K562 (cell line): ENCODE measurements around the gene LUZP1. TPM values are rescaled to one million over a fixed set of nuclear protein-coding genes. Genes with fewer than 3 reads are reported as not detected.

Experiments used
- ATAC-seq: fragments of 200-7000 bp; cut with Tn5 transposase; 3 replicates; pipeline ENCODE4 v1.9.1; 2020; ENCODE audit warnings: moderate library complexity
- BruUV-seq: library from RNA; stranded (reverse); fragments of 400-500 nt; replicated peaks from 2 replicates; lab custom pipeline; 2021; lab: Mats Ljungman, UMichigan
- CTCF ChIA-PET: fragments of 300-600 bp; formaldehyde crosslinking; extraction: SDS; loops from one replicate; lab custom pipeline; 2021; ENCODE audit warnings: low intra/inter-chr PET ratio; lab: Yijun Ruan, JAX
- POLR2A ChIA-PET: fragments of 300-600, 350-650 bp; sonication (Branson Sonifier 250); formaldehyde crosslinking; extraction: SDS; loops from one replicate; lab custom pipeline; 2021; ENCODE audit warnings: antibody characterized with exemption, inconsistent platforms; lab: Yijun Ruan, JAX
- DNase-seq, 4 experiments: peaks; one replicate each; pipeline versions ENCODE4 v3.0.0 to v3.0.0-alpha.2; 2011 to 2018; ENCODE audit warnings: low spot score in 3 of 4, mixed read lengths in 3 of 4; ENCODE audit errors: extremely low read depth in 1 of 4
- FAIRE-seq: peaks from 2 replicates; lab custom pipeline; 2011; peaks lifted over from hg19 to GRCh38; lab: Jason Lieb, UNC
- H2AFZ ChIP-seq: 2 replicates; pipeline ENCODE4 v1.6.0; 2011; ENCODE audit warnings: low read depth, low read length, control low read depth, inconsistent platforms
- H3K27ac ChIP-seq: fragments of 200-600 bp; 3 replicates; pipeline ENCODE4 v1.8.0; 2011; ENCODE audit warnings: low read depth, mild to moderate bottlenecking, control low read depth, inconsistent platforms, low read length, moderate library complexity, mixed read lengths; ENCODE audit errors: extremely low read depth
- H3K27me3 ChIP-seq, 2 experiments: fragments of 300-600 bp in 1 of 2; 2 replicates in 1 of 2; 3 replicates in 1 of 2; pipeline versions ENCODE4 v1.6.0 to v1.8.0; 2011; ENCODE audit warnings: inconsistent platforms in 2 of 2, low read length in 2 of 2, mild to moderate bottlenecking in 1 of 2, mixed read lengths in 1 of 2, moderate library complexity in 1 of 2; ENCODE audit not compliant: control insufficient read depth in 2 of 2, insufficient read depth in 2 of 2
- H3K36me3 ChIP-seq: fragments of 300-600 bp; 3 replicates; pipeline ENCODE4 v1.8.0; 2011; ENCODE audit warnings: mild to moderate bottlenecking, low read length, inconsistent platforms; ENCODE audit not compliant: control insufficient read depth, insufficient read depth
- H3K4me1 ChIP-seq, 2 experiments: fragments of 200-600 bp in 1 of 2; replicated peaks in 1 of 2; 2 replicates in 1 of 2; 3 replicates in 1 of 2; pipeline versions ENCODE4 v1.5.1 to v1.8.0; 2011; ENCODE audit warnings: inconsistent platforms in 2 of 2, low read length in 2 of 2, mild to moderate bottlenecking in 1 of 2, mixed read lengths in 1 of 2, moderate library complexity in 1 of 2; ENCODE audit not compliant: control insufficient read depth in 2 of 2, insufficient read depth in 2 of 2
- H3K4me2 ChIP-seq: 2 replicates; pipeline ENCODE4 v1.6.1; 2011; ENCODE audit warnings: low read length, control low read depth, inconsistent platforms, mixed read lengths; ENCODE audit not compliant: insufficient read depth
- H3K4me3 ChIP-seq: fragments of 200-600 bp; sonication (generic), shearing (Covaris generic); 2 replicates; pipeline ENCODE4 v1.5.1; 2016; ENCODE audit warnings: control low read depth, inconsistent platforms
- H3K79me2 ChIP-seq: fragments of 200-600 bp; 3 replicates; pipeline ENCODE4 v1.8.0; 2011; ENCODE audit warnings: low read length, inconsistent platforms; ENCODE audit not compliant: control insufficient read depth, insufficient read depth
- H3K9ac ChIP-seq, 2 experiments: 2 replicates each; pipeline versions ENCODE4 v1.6.0 to v1.6.1; 2011; ENCODE audit warnings: low read depth in 2 of 2, low read length in 2 of 2, control low read depth in 1 of 2, inconsistent platforms in 1 of 2, mild to moderate bottlenecking in 1 of 2, mixed read lengths in 1 of 2; ENCODE audit not compliant: insufficient read depth in 1 of 2
- H3K9me1 ChIP-seq: one replicate; pipeline ENCODE4 v1.6.0; 2011; ENCODE audit warnings: inconsistent platforms, mild to moderate bottlenecking, low read length, moderate library complexity; ENCODE audit not compliant: control insufficient read depth, insufficient read depth
- H3K9me3 ChIP-seq: replicated peaks from 2 replicates; pipeline ENCODE4 v1.5.1; 2011; ENCODE audit warnings: low read depth, low read length, inconsistent platforms; ENCODE audit not compliant: control insufficient read depth, insufficient read depth
- H4K20me1 ChIP-seq: replicated peaks from 2 replicates; pipeline ENCODE4 v1.6.1; 2011; ENCODE audit warnings: low read length, inconsistent platforms, mixed read lengths; ENCODE audit not compliant: control insufficient read depth, insufficient read depth
- ETV1 ChIP-seq: fragments of 450-650 bp; conservative IDR thresholded peaks from 2 replicates; pipeline ENCODE4 v1.6.1; 2016; ENCODE audit warnings: missing genetic modification characterization, control low read depth, low read depth, missing compliant biosample characterization
- FOSL1 ChIP-seq: fragments of 200-800 bp; sonication (Bioruptor generic); conservative IDR thresholded peaks from 2 replicates; pipeline ENCODE4 v1.6.1; 2016; ENCODE audit warnings: missing genetic modification characterization, missing compliant biosample characterization
- FOXA3 ChIP-seq, 2 experiments: fragments of 450-650 bp in 1 of 2; sonication (generic) in 1 of 2; formaldehyde crosslinking; IDR thresholded peaks in 1 of 2; conservative IDR thresholded peaks in 1 of 2; 2 replicates each; pipeline versions ENCODE4 v1.4.0 to v1.8.0; 2020 to 2022; ENCODE audit warnings: mild to moderate bottlenecking in 2 of 2, missing genetic modification reagents in 1 of 2
- GABPA ChIP-seq: fragments of 200-800 bp; sonication (Bioruptor generic); conservative IDR thresholded peaks from 2 replicates; pipeline ENCODE4 v1.6.1; 2016; ENCODE audit warnings: low read depth, missing genetic modification characterization, missing compliant biosample characterization
- MYC ChIP-seq, 2 experiments: fragments of 250-450 bp in 1 of 2; sonication (Bioruptor Pico) in 1 of 2; IDR thresholded peaks; 2 replicates each; pipeline versions ENCODE4 v1.5.1 to v1.6.1; 2012 to 2021; ENCODE audit warnings: low read depth in 2 of 2, borderline replicate concordance in 1 of 2, improper control_type of control experiment in 1 of 2, low read length in 1 of 2, mild to moderate bottlenecking in 1 of 2, moderate library complexity in 1 of 2
- POLR2H ChIP-seq: IDR thresholded peaks from 2 replicates; pipeline ENCODE4 v1.6.1; 2016; ENCODE audit warnings: missing genetic modification characterization, low read depth, mild to moderate bottlenecking, control low read depth, missing compliant biosample characterization, moderate library complexity
- SMARCB1 ChIP-seq: IDR thresholded peaks from 2 replicates; pipeline ENCODE4 v1.6.1; 2011; ENCODE audit warnings: improper control_type of control experiment, low read depth; ENCODE audit not compliant: insufficient read length
- ZNF282 ChIP-seq: sonication (generic); formaldehyde crosslinking; IDR thresholded peaks from 2 replicates; pipeline ENCODE4 v1.8.1; 2023; ENCODE audit warnings: missing genetic modification reagents
- WGBS: fragments of 100-300 bp; shearing (Covaris generic); methylation state at CpG from one replicate; pipeline ENCODE4 v1.1.6; 2016; ENCODE audit warnings: low coverage, mixed read lengths; ENCODE audit not compliant: insufficient coverage; ENCODE audit errors: missing lambda C conversion rate; 5-methylcytosine and 5-hydroxymethylcytosine counted together
- in situ Hi-C: fragments of 300-500 bp; cut with MboI; formaldehyde crosslinking; loops from 4 replicates; pipeline ENCODE4 v1.15.0; 2018; ENCODE audit warnings: inconsistent platforms, mixed read lengths
- intact Hi-C: fragments of 100-400 bp; cut with micrococcal nuclease; formaldehyde crosslinking; loops from 2 replicates; pipeline ENCODE4 v1.14.2; 2022
- polyA plus RNA-seq, 8 experiments: library from polyadenylated mRNA; depleted of rRNA in 4 of 8; stranded (reverse) in 5 of 8; unstranded in 3 of 8; fragments of >200 nt; fragmentation: Nextera tagmentation in 2 of 8; fragmentation: Illumina TruSeq in 1 of 8; extraction: Ambion mirVana in 2 of 8; extraction: Trizol in 1 of 8; gene quantifications; 2 replicates each; pipeline versions ENCODE4 v1.2.1 to v1.2.3, GENCODE V29; 2011 to 2014; ENCODE audit warnings: inconsistent platforms in 1 of 8, missing spikeins in 1 of 8
- total RNA-seq, 7 experiments: library from RNA; depleted of rRNA in 6 of 7; stranded (reverse); fragments of >200 nt in 6 of 7; fragmentation: Illumina TruSeq in 2 of 7; extraction: Trizol in 2 of 7; gene quantifications; 2 replicates each; pipeline versions ENCODE4 v1.2.1 to v1.2.3, GENCODE V29; 2011 to 2021; ENCODE audit warnings: low replicate concordance in 1 of 7
- TF ChIP-seq, protein P1 (sequence below), 2 experiments: fragments of 450-650 bp; IDR thresholded peaks; 2 replicates each; pipeline ENCODE4 v1.6.1; 2016
- TF ChIP-seq, protein P2 (sequence below): fragments of 450-650 bp; formaldehyde crosslinking; IDR thresholded peaks from 2 replicates; pipeline ENCODE4 v1.4.0; 2020; ENCODE audit warnings: mild to moderate bottlenecking, moderate library complexity
- TF ChIP-seq, protein P3 (sequence below), 3 experiments: fragments of 200-800 bp in 1 of 3; fragments of 250-450 bp in 1 of 3; fragments of 450-650 bp in 1 of 3; sonication (Bioruptor Pico) in 1 of 3; sonication (Bioruptor generic) in 1 of 3; formaldehyde crosslinking in 1 of 3; IDR thresholded peaks; 2 replicates each; pipeline versions ENCODE4 v1.6.1 to v1.8.0; 2016 to 2022; ENCODE audit warnings: mild to moderate bottlenecking in 2 of 3, missing genetic modification characterization in 2 of 3, missing compliant biosample characterization in 1 of 3, moderate library complexity in 1 of 3

Gene LUZP1
- total and polyA plus RNA-seq, 9 of the 15 experiments (the other 6 are each of a cell fraction or from before 2014, with no cell fraction given) = 6.5 to 19.1 (median 12.4) TPM

DNA sequence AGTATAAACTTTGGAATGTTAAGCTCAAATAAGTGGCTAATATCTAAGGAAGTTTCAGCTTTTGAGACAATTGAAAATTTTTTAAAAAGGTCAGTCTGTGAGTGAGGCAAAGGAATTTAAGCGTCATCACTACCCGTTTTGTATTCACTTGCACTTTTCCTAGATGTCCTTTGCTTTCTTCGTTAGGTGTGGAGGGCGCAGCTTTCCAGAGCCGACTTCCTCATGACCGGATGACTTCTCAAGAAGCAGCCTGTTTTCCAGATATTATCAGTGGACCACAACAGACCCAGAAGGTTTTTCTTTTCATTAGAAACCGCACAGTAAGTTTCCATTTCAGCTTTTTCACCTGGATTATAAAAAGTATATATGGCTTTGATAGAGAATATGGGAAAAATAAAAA lies 118.5 kb downstream of the LUZP1 start:
- Histone ChIP-seq H2AFZ (no peak overlapping the region), H3K9ac (no peak overlapping the region), H3K27me3 (no peaks in the 10 kb centered on the region), H3K36me3 (peaks cover 52% of the 10 kb centered on the region), H3K9me1 (no peaks in the 10 kb centered on the region), H3K4me2 (no peak overlapping the region), H4K20me1 (no peaks in the 10 kb centered on the region), H3K79me2 (peaks cover 54% of the 10 kb centered on the region), H3K4me3 (no peak overlapping the region), H3K27ac (no peak overlapping the region), H3K4me1 (peaks cover 0 to 4% of the 10 kb centered on the region in 2 experiments; a peak in 1 of 5 replicates), H3K9me3 (no peaks in the 10 kb centered on the region)
- DNase-seq (peak in 1 of 4 experiments; percentile 15), FAIRE-seq (no peak), ATAC-seq (no peak)
- ChIA-PET POLR2A (interaction anchor here (1.0 to 2.0 kb wide), 2 partner anchors 9 to 10 kb away, joined by 3 to 6 read pairs; no protein-coding TSS in a partner anchor), CTCF (no interaction called here)
- no TSS peak for BruUV-seq
- WGBS = 47% methylated on average over 7 of the region's 7 CpGs
- in situ Hi-C loops = no loop called here
- TF ChIP-seq POLR2H (0 out of 2 replicates have a peak, but pooled peaks have one; percentile 6), FOSL1 (peak; percentile 29), ETV1 (tag) (peak; percentile 51), MYC (IDR thresholded peaks at IDR 0.05; ENCODE audit: low read depth, low read length) (no peak), MYC (CRISPR knock-in tag; IDR thresholded peaks at IDR 0.05; ENCODE audit: borderline replicate concordance, low read depth) (no peak), SMARCB1 (no peak), GABPA (tag) (0 out of 2 replicates have a peak, but pooled peaks have one; percentile 14), ZNF282 (CRISPR knock-in tag) (no peak), FOXA3 (CRISPR knock-in tag; conservative IDR thresholded peaks at IDR 0.05 in 1 of 2, IDR thresholded peaks at IDR 0.05 in 1 of 2) (no peak)
- TF ChIP-seq, protein P1, sequence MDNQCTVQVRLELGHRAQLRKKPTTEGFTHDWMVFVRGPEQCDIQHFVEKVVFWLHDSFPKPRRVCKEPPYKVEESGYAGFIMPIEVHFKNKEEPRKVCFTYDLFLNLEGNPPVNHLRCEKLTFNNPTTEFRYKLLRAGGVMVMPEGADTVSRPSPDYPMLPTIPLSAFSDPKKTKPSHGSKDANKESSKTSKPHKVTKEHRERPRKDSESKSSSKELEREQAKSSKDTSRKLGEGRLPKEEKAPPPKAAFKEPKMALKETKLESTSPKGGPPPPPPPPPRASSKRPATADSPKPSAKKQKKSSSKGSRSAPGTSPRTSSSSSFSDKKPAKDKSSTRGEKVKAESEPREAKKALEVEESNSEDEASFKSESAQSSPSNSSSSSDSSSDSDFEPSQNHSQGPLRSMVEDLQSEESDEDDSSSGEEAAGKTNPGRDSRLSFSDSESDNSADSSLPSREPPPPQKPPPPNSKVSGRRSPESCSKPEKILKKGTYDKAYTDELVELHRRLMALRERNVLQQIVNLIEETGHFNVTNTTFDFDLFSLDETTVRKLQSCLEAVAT (IDR thresholded peaks at IDR 0.05) = no peak
- TF ChIP-seq, protein P2, sequence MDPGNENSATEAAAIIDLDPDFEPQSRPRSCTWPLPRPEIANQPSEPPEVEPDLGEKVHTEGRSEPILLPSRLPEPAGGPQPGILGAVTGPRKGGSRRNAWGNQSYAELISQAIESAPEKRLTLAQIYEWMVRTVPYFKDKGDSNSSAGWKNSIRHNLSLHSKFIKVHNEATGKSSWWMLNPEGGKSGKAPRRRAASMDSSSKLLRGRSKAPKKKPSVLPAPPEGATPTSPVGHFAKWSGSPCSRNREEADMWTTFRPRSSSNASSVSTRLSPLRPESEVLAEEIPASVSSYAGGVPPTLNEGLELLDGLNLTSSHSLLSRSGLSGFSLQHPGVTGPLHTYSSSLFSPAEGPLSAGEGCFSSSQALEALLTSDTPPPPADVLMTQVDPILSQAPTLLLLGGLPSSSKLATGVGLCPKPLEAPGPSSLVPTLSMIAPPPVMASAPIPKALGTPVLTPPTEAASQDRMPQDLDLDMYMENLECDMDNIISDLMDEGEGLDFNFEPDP (CRISPR knock-in tag) = no peak
- TF ChIP-seq, protein P3, sequence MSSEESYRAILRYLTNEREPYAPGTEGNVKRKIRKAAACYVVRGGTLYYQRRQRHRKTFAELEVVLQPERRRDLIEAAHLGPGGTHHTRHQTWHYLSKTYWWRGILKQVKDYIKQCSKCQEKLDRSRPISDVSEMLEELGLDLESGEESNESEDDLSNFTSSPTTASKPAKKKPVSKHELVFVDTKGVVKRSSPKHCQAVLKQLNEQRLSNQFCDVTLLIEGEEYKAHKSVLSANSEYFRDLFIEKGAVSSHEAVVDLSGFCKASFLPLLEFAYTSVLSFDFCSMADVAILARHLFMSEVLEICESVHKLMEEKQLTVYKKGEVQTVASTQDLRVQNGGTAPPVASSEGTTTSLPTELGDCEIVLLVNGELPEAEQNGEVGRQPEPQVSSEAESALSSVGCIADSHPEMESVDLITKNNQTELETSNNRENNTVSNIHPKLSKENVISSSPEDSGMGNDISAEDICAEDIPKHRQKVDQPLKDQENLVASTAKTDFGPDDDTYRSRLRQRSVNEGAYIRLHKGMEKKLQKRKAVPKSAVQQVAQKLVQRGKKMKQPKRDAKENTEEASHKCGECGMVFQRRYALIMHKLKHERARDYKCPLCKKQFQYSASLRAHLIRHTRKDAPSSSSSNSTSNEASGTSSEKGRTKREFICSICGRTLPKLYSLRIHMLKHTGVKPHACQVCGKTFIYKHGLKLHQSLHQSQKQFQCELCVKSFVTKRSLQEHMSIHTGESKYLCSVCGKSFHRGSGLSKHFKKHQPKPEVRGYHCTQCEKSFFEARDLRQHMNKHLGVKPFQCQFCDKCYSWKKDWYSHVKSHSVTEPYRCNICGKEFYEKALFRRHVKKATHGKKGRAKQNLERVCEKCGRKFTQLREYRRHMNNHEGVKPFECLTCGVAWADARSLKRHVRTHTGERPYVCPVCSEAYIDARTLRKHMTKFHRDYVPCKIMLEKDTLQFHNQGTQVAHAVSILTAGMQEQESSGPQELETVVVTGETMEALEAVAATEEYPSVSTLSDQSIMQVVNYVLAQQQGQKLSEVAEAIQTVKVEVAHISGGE (CRISPR knock-in tag; IDR thresholded peaks at IDR 0.05) = no peak
- intact Hi-C loops = no loop called here
